Muscle of arm (tissue), 12 donors: Measurements from ENCODE around the gene LCNL1. TPM values are rescaled to one million over a fixed set of nuclear protein-coding genes. Genes with fewer than 3 reads are reported as not detected.
"Not testable (repeated sequence)": the region's sequence is repeated elsewhere in the genome, so short reads cannot be mapped to it uniquely, and the experiment has no call there.

Source experiments
- DNase-seq: peaks from one replicate; pipeline ENCODE4 v3.0.0-alpha.2; 2013
- polyA plus RNA-seq, 12 donors: library from polyadenylated mRNA; unstranded; fragments of 120-200 nt; gene quantifications; one replicate each; pipeline ENCODE4 v1.2.1, GENCODE V29; 2013; ENCODE audit not compliant: insufficient read length in 12 of 12

Gene LCNL1
- polyA plus RNA-seq, 12 donors = 0.19 to 0.74 (median 0.54) TPM; not detected in 2

- peak; percentile 83 for DNase-seq
These were observed 9.4 kb downstream of the LCNL1 start, which contains the start of gene PAXX for GRCh38 chr9:136991993-136992818. Gene PAXX (plus strand): TSS chr9:136992422. CDS start chr9:136992444, 22 bp downstream.

GRCh38 chr9:136992819-136993369 is 10.1 kb downstream of the LCNL1 start:
- DNase-seq = no peak

GRCh38 chr9:136994180-136994887 is 11.5 kb downstream of the LCNL1 start:
- no peak for DNase-seq

- DNase-seq = no peak
These were observed 12.1 kb downstream of the LCNL1 start for GRCh38 chr9:136994888-136995230.

- no peak for DNase-seq
These were observed 12.6 kb downstream of the LCNL1 start for GRCh38 chr9:136995362-136995761.

- no peak for DNase-seq
These were observed 13.0 kb downstream of the LCNL1 start for GRCh38 chr9:136995772-136996311.

GRCh38 chr9:136996361-136997292 is 13.8 kb downstream of the LCNL1 start, which contains the start of gene CLIC3:
Gene CLIC3 (minus strand): TSS chr9:136996568. CDS start chr9:136996543, 25 bp downstream.
- DNase-seq = no peak

- DNase-seq = no peak
These were observed 14.6 kb downstream of the LCNL1 start for GRCh38 chr9:136997371-136997770.

GRCh38 chr9:136997830-136998234 is 15.0 kb downstream of the LCNL1 start:
- no peak for DNase-seq

GRCh38 chr9:137000177-137000930 is 17.6 kb downstream of the LCNL1 start:
- DNase-seq = no peak

GRCh38 chr9:137001857-137002645 is 19.3 kb downstream of the LCNL1 start:
- no peak for DNase-seq

- no peak for DNase-seq
These were observed 19.9 kb downstream of the LCNL1 start for GRCh38 chr9:137002646-137003041.

GRCh38 chr9:137004285-137004684 is 21.5 kb downstream of the LCNL1 start:
- not testable (repeated sequence) for DNase-seq

GRCh38 chr9:137006116-137007003 is 23.6 kb downstream of the LCNL1 start:
- no peak for DNase-seq

GRCh38 chr9:137007108-137007815 is 24.5 kb downstream of the LCNL1 start:
- no peak for DNase-seq

GRCh38 chr9:137007816-137008270 is 25.1 kb downstream of the LCNL1 start:
- no peak for DNase-seq

GRCh38 chr9:137008312-137008711 is 25.5 kb downstream of the LCNL1 start:
- no peak for DNase-seq

- DNase-seq = no peak
These were observed 26.4 kb downstream of the LCNL1 start for GRCh38 chr9:137009217-137009616.
